Sigmoid colon (tissue), 7 donors: ENCODE data around the gene PFKM. TPM values are rescaled to one million over a fixed set of nuclear protein-coding genes. Genes with fewer than 3 reads are reported as not detected.

Experiments
- DNase-seq: peaks from one replicate; pipeline ENCODE4 v3.0.0-alpha.2; 2019
- H3K27ac ChIP-seq, 4 donors: fragments of 200-600 bp; sonication (generic); one replicate each; pipeline ENCODE4 v1.5.1; 2016 to 2019; ENCODE audit warnings: mild to moderate bottlenecking in 1 of 4
- H3K27me3 ChIP-seq, 3 donors: fragments of 200-600 bp; sonication (generic); one replicate each; pipeline ENCODE4 v1.5.1; 2019; ENCODE audit warnings: mild to moderate bottlenecking in 1 of 3
- H3K36me3 ChIP-seq, 4 donors: fragments of 200-600 bp; sonication (generic); one replicate each; pipeline ENCODE4 v1.5.1; 2016 to 2019
- H3K4me1 ChIP-seq, 4 donors: fragments of 200-600 bp; sonication (generic); one replicate each; pipeline ENCODE4 v1.5.1; 2017 to 2019
- H3K4me3 ChIP-seq, 4 donors: fragments of 200-600 bp; sonication (generic); one replicate each; pipeline ENCODE4 v1.5.1; 2017 to 2019; ENCODE audit warnings: mild to moderate bottlenecking in 2 of 4, moderate library complexity in 1 of 4
- H3K9me3 ChIP-seq, 4 donors: fragments of 200-600 bp in 3 of 4; sonication (generic) in 3 of 4; one replicate each; pipeline versions ENCODE4 v1.5.1 to v1.6.1; 2013 to 2019
- CTCF ChIP-seq, 4 experiments: fragments of 450-650 bp in 3 of 4; fragments of 200-600 bp in 1 of 4; IDR thresholded peaks; one replicate each; pipeline ENCODE4 v1.5.1; 2016 to 2019; ENCODE audit warnings: antibody characterized with exemption in 4 of 4, mild to moderate bottlenecking in 3 of 4, moderate library complexity in 2 of 4
- EP300 ChIP-seq, 4 donors: sonication (generic); formaldehyde crosslinking; IDR thresholded peaks; one replicate each; pipeline ENCODE4 v1.6.1; 2017; ENCODE audit warnings: antibody characterized with exemption in 4 of 4
- POLR2A ChIP-seq, 2 donors: fragments of 450-650 bp; IDR thresholded peaks; one replicate each; pipeline ENCODE4 v1.6.1; 2016; ENCODE audit warnings: antibody characterized with exemption in 2 of 2, mild to moderate bottlenecking in 2 of 2, moderate library complexity in 2 of 2
- POLR2AphosphoS5 ChIP-seq, 4 donors: sonication (generic); formaldehyde crosslinking; IDR thresholded peaks; one replicate each; pipeline ENCODE4 v1.6.1; 2017; ENCODE audit warnings: antibody characterized with exemption in 4 of 4
- WGBS, 2 donors: extraction: QIAGEN DNeasy Blood & Tissue Kit; methylation state at CpG; one replicate each; pipeline ENCODE4 v1.1.7; 2013; 5-methylcytosine and 5-hydroxymethylcytosine counted together
- intact Hi-C: fragments of 100-400 bp; cut with DNase I; formaldehyde crosslinking; loops from one replicate; pipeline ENCODE4 v1.15.1; 2023
- polyA plus RNA-seq, 3 donors: library from polyadenylated mRNA; stranded (reverse); fragments of 200-250 nt; gene quantifications; one replicate each; pipeline ENCODE4 v1.2.3, GENCODE V29; 2013
- small RNA-seq, 3 donors: library from RNA; depleted of rRNA; stranded (forward); fragments of <200 nt; gene quantifications; one replicate each; pipeline ENCODE3, GENCODE V24; 2016
- total RNA-seq, 4 donors: library from RNA; depleted of rRNA; stranded (reverse); fragments of >200 nt; gene quantifications; one replicate each; pipeline ENCODE4 v1.1.0, GENCODE V29; 2016
- donor health status: healthy with polysubstance abuse.
- donor health status: Bipolar disorder and iron deficiency.
- donor health status: healthy.

The PFKM gene
- total and polyA plus RNA-seq, 7 donors: 15.6 to 70.6 (median 59.2) TPM

DNA sequence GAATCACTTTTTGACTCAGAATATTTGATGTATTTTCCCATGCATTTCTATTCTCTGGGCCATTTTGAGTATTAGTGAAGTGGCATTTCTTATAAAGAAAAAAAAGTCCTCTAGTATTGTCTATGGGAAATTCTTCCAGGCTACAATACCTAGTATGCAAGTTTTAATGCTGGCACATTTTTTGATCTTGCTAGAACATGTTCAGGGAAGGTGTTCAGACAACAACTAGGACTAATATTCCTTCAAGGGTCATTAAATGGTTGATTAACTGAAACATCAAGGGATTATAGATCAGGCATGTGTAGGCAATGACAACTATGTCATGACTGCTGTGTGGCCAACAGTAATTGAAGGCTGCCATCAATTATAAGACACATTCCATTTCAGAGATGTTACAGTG lies 71.9 kb downstream of the PFKM start:
- H3K4me1 ChIP-seq: no peaks in the 10 kb centered on the region
- no peaks in the 10 kb centered on the region for H3K9me3 ChIP-seq
- TF ChIP-seq CTCF (IDR thresholded peaks at IDR 0.05): no peak
- no peak for TF ChIP-seq EP300 (IDR thresholded peaks at IDR 0.05)
- TF ChIP-seq POLR2A (IDR thresholded peaks at IDR 0.05): no peak
- no peak for TF ChIP-seq POLR2AphosphoS5 (IDR thresholded peaks at IDR 0.05)
- H3K27ac ChIP-seq: no peak overlapping the region
- intact Hi-C loops: no loop called here
- H3K36me3 ChIP-seq: no peaks in the 10 kb centered on the region
- no peaks in the 10 kb centered on the region for H3K27me3 ChIP-seq
- H3K4me3 ChIP-seq: no peak overlapping the region
- no peak for DNase-seq

- Histone ChIP-seq H3K4me3 (no peak overlapping the region), H3K36me3 (no peaks in the 10 kb centered on the region), H3K27ac (no peak overlapping the region), H3K4me1 (peaks cover 0 to 6% (median 3%) of the 10 kb centered on the region in 4 donors), H3K27me3 (no peaks in the 10 kb centered on the region), H3K9me3 (no peaks in the 10 kb centered on the region)
- WGBS, 2 donors: 42 to 68% methylated on average over 1 of the region's 1 CpG
- no peak for DNase-seq
- TF ChIP-seq CTCF (IDR thresholded peaks at IDR 0.05): no peak
- intact Hi-C loops: no loop called here
Observed at GRCh38 chr12:48192861-48193260, 73.7 kb downstream of the PFKM start.

DNA sequence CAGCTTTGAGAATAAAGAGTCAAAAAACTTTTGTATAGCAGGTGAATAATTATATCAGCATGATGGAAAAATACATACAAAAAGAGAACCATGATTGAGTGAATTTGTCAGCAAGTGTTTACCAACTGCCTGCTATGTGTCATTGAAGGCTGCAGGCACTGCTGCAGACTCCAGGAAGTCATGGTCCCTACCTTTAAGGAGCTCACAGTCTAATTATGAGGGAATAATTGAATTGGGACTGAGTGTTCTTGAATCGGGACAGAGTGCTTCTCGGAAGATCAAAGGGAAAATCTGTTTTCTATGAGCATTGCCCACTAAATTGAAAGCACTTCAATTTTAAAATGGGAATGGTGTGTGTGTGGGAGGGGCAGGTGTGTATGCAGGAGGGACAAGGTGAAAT lies 74.5 kb downstream of the PFKM start:
- TF ChIP-seq EP300 (IDR thresholded peaks at IDR 0.05) (no peak), POLR2A (IDR thresholded peaks at IDR 0.05) (no peak), POLR2AphosphoS5 (IDR thresholded peaks at IDR 0.05) (no peak), CTCF (IDR thresholded peaks at IDR 0.05) (no peak)
- Histone ChIP-seq H3K4me3 (no peak overlapping the region), H3K27ac (no peak overlapping the region), H3K9me3 (no peaks in the 10 kb centered on the region), H3K4me1 (peaks cover 0 to 6% (median 3%) of the 10 kb centered on the region in 4 donors), H3K36me3 (no peaks in the 10 kb centered on the region), H3K27me3 (no peaks in the 10 kb centered on the region)
- no peak for DNase-seq
- intact Hi-C loops: no loop called here
- WGBS, 2 donors: 19 to 72% methylated on average over 2 of the region's 2 CpGs

GRCh38 chr12:48194799-48195201 lies 75.6 kb downstream of the PFKM start:
- no peak for DNase-seq
- WGBS, 2 donors: 68 to 69% methylated on average over 1 of the region's 1 CpG
- Histone ChIP-seq H3K27me3 (no peaks in the 10 kb centered on the region), H3K4me1 (peaks cover 0 to 18% (median 14%) of the 10 kb centered on the region in 4 donors), H3K27ac (no peak overlapping the region), H3K9me3 (no peaks in the 10 kb centered on the region), H3K36me3 (no peaks in the 10 kb centered on the region), H3K4me3 (no peak overlapping the region)
- intact Hi-C loops: loop anchor here (5.0 kb wide), 2 partner anchors 37 to 158 kb away; partner anchors contain the start of genes ASB8 and ZNF641
- TF ChIP-seq EP300 (IDR thresholded peaks at IDR 0.05) (no peak), POLR2A (IDR thresholded peaks at IDR 0.05) (no peak), POLR2AphosphoS5 (IDR thresholded peaks at IDR 0.05) (no peak), CTCF (IDR thresholded peaks at IDR 0.05) (no peak)

Small RNAs within 50 kb of the gene (small RNA-seq; reads per million reads assigned to genes)
- gene MIR6505: 0 to 0.12 (median 0) reads per million in 3 donors
- gene RNU6-1203P: 0 reads per million in 3 donors

Other genes with a start within 250 kb of the PFKM start
- gene VDR, start 214.4 kb upstream of the PFKM start, total RNA-seq: 1 to 10 TPM in 3 of 4 donors, under 1 TPM in 1; 0.71 to 2.5 (median 1.5) TPM
- gene VDR, start 214.4 kb upstream of the PFKM start, polyA plus RNA-seq: 10 to 100 TPM; 36.0 to 69.1 (median 60.5) TPM
- gene TMEM106C, start 155.8 kb upstream of the PFKM start, total RNA-seq: 100 to 1,000 TPM in 2 of 4 donors, 10 to 100 TPM in 2; 46.2 to 122 (median 92.2) TPM
- 100 to 1,000 TPM; 145 to 199 (median 169) TPM for gene TMEM106C, start 155.8 kb upstream of the PFKM start, polyA plus RNA-seq
- gene COL2A1, start 114.9 kb upstream of the PFKM start, total RNA-seq: not detected
- gene COL2A1, start 114.9 kb upstream of the PFKM start, polyA plus RNA-seq: under 1 TPM in 2 of 3 donors, not detected in 1; 0.17 to 0.60 TPM
- gene SENP1, start 13.3 kb upstream of the PFKM start, total RNA-seq: 10 to 100 TPM; 16.9 to 26.0 (median 24.3) TPM
- 1 to 10 TPM; 4.2 to 5.9 (median 4.4) TPM for gene SENP1, start 13.3 kb upstream of the PFKM start, polyA plus RNA-seq
- gene ASB8, start 38.2 kb downstream of the PFKM start, total RNA-seq: 10 to 100 TPM; 35.6 to 64.3 (median 38.5) TPM
- 10 to 100 TPM; 20.6 to 27.0 (median 25.8) TPM for gene ASB8, start 38.2 kb downstream of the PFKM start, polyA plus RNA-seq
- 1 to 10 TPM; 1.7 to 3.3 (median 2.1) TPM for gene CCDC184, start 64.3 kb downstream of the PFKM start, total RNA-seq
- under 1 TPM in 2 of 3 donors, not detected in 1; 0.60 to 0.96 TPM for gene CCDC184, start 64.3 kb downstream of the PFKM start, polyA plus RNA-seq
- gene OR10AD1, start 83.9 kb downstream of the PFKM start, total RNA-seq: not detected
- gene OR10AD1, start 83.9 kb downstream of the PFKM start, polyA plus RNA-seq: not detected
- 10 to 100 TPM; 16.6 to 28.5 (median 24.7) TPM for gene ZNF641, start 231.6 kb downstream of the PFKM start, total RNA-seq
- gene ZNF641, start 231.6 kb downstream of the PFKM start, polyA plus RNA-seq: 1 to 10 TPM; 3.0 to 6.6 (median 4.2) TPM